ENCODE results near the gene ERC2.
A peak's percentile ranks its signal among the peaks of the same experiment; 100 is the strongest.

ERC2 gene

GRCh38 chr3:56173601-56174000 is 294.7 kb downstream of the ERC2 start:
- no peak overlapping the region for H4K8ac ChIP-seq (ENCODE audit: low read depth, low read length)
- no peaks in the 10 kb centered on the region for H3K27me3 ChIP-seq (ENCODE audit: insufficient read depth, low read length)
- H3K79me1 ChIP-seq (ENCODE audit: low read length), result no peaks in the 10 kb centered on the region
- H3K4me1 ChIP-seq (ENCODE audit: control insufficient read depth in 1 of 2, insufficient read depth in 2 of 2, low read length in 2 of 2), result no peaks in the 10 kb centered on the region
- H3K14ac ChIP-seq (ENCODE audit: low read length), result no peak overlapping the region
- no peak for DNase-seq
- H3K9ac ChIP-seq (ENCODE audit: low read length), result no peak overlapping the region
- no peak overlapping the region for H4K91ac ChIP-seq (ENCODE audit: low read depth, low read length)
- H3K4me3 ChIP-seq (ENCODE audit: low read depth, low read length), result no peak overlapping the region
- H3K79me2 ChIP-seq (ENCODE audit: control insufficient read depth, insufficient read depth, low read length, poor library complexity), result no peaks in the 10 kb centered on the region
- H3K18ac ChIP-seq (ENCODE audit: low read length), result no peak overlapping the region
- no peak overlapping the region for H3K27ac ChIP-seq (ENCODE audit: low read depth, low read length)
- WGBS (ENCODE audit: extremely low coverage, insufficient coverage, insufficient read length), result no CpG with 5 or more reads among the region's 7 CpGs
- no peaks in the 10 kb centered on the region for H3K36me3 ChIP-seq (ENCODE audit: control insufficient read depth in 1 of 2, insufficient read depth in 2 of 2, low read length in 2 of 2)
- no peak overlapping the region for H2BK120ac ChIP-seq (ENCODE audit: insufficient read depth, low read length, poor library complexity)
- H3K4ac ChIP-seq (ENCODE audit: low read depth, low read length), result no peak overlapping the region
- H3K23ac ChIP-seq (ENCODE audit: low read length), result no peak overlapping the region
- H3K4me2 ChIP-seq (ENCODE audit: low read length), result no peak overlapping the region
- H2BK5ac ChIP-seq (ENCODE audit: low read depth, low read length, poor library complexity), result no peak overlapping the region
- no peak overlapping the region for H2BK12ac ChIP-seq (ENCODE audit: low read length)
- no peak overlapping the region for H2AFZ ChIP-seq (ENCODE audit: insufficient read depth, low read length, poor library complexity)
- H2AK5ac ChIP-seq (ENCODE audit: low read length), result no peak overlapping the region
- H4K12ac ChIP-seq (ENCODE audit: low read depth, low read length), result no peak overlapping the region
- H3K9me3 ChIP-seq (ENCODE audit: insufficient read depth, low read depth, low read length), result no peaks in the 10 kb centered on the region

DNA sequence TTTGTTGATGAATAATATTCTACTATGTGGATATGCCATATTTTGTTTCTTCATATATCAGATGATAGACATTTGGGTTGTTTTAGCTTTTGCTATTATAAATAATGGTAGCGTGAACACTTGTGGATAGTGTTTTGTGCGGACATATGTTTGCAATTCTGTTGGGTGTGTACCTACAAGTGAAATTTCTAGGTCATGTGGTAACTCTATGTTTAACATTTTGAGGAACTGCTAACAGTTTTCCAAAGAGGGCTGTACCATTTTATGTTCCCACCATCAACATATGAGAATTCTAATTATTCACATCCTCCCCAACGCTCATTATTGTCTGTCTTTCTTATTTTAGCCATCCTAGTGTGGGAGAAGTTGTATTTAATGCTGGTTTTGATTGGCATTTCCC is 303.8 kb downstream of the ERC2 start:
- H4K91ac ChIP-seq (ENCODE audit: low read depth, low read length), result no peak overlapping the region
- no peak overlapping the region for H4K8ac ChIP-seq (ENCODE audit: low read depth, low read length)
- no peak overlapping the region for H3K14ac ChIP-seq (ENCODE audit: low read length)
- no peaks in the 10 kb centered on the region for H3K27me3 ChIP-seq (ENCODE audit: insufficient read depth, low read length)
- H3K9me3 ChIP-seq (ENCODE audit: insufficient read depth, low read depth, low read length), result no peaks in the 10 kb centered on the region
- H3K27ac ChIP-seq (ENCODE audit: low read depth, low read length), result no peak overlapping the region
- H3K9ac ChIP-seq (ENCODE audit: low read length), result no peak overlapping the region
- H2AK5ac ChIP-seq (ENCODE audit: low read length), result no peak overlapping the region
- no peak overlapping the region for H3K4ac ChIP-seq (ENCODE audit: low read depth, low read length)
- no peak overlapping the region for H2AFZ ChIP-seq (ENCODE audit: insufficient read depth, low read length, poor library complexity)
- H2BK5ac ChIP-seq (ENCODE audit: low read depth, low read length, poor library complexity), result no peak overlapping the region
- H3K23ac ChIP-seq (ENCODE audit: low read length), result no peak overlapping the region
- no peaks in the 10 kb centered on the region for H3K79me1 ChIP-seq (ENCODE audit: low read length)
- H3K79me2 ChIP-seq (ENCODE audit: control insufficient read depth, insufficient read depth, low read length, poor library complexity), result no peaks in the 10 kb centered on the region
- DNase-seq, result no peak
- no peak overlapping the region for H2BK12ac ChIP-seq (ENCODE audit: low read length)
- H3K36me3 ChIP-seq (ENCODE audit: control insufficient read depth in 1 of 2, insufficient read depth in 2 of 2, low read length in 2 of 2), result no peaks in the 10 kb centered on the region
- no peaks in the 10 kb centered on the region for H3K4me1 ChIP-seq (ENCODE audit: control insufficient read depth in 1 of 2, insufficient read depth in 2 of 2, low read length in 2 of 2)
- no peak overlapping the region for H3K4me2 ChIP-seq (ENCODE audit: low read length)
- no peak overlapping the region for H2BK120ac ChIP-seq (ENCODE audit: insufficient read depth, low read length, poor library complexity)
- H4K12ac ChIP-seq (ENCODE audit: low read depth, low read length), result no peak overlapping the region
- H3K4me3 ChIP-seq (ENCODE audit: low read depth, low read length), result no peak overlapping the region
- no CpG with 5 or more reads among the region's 3 CpGs for WGBS (ENCODE audit: extremely low coverage, insufficient coverage, insufficient read length)
- H3K18ac ChIP-seq (ENCODE audit: low read length), result no peak overlapping the region

- H3K4me3 ChIP-seq (ENCODE audit: low read depth, low read length), result no peak overlapping the region
- H3K9me3 ChIP-seq (ENCODE audit: insufficient read depth, low read depth, low read length), result no peaks in the 10 kb centered on the region
- H2AFZ ChIP-seq (ENCODE audit: insufficient read depth, low read length, poor library complexity), result no peak overlapping the region
- H3K27me3 ChIP-seq (ENCODE audit: insufficient read depth, low read length), result no peaks in the 10 kb centered on the region
- no peaks in the 10 kb centered on the region for H3K79me1 ChIP-seq (ENCODE audit: low read length)
- H3K4ac ChIP-seq (ENCODE audit: low read depth, low read length), result no peak overlapping the region
- H3K14ac ChIP-seq (ENCODE audit: low read length), result no peak overlapping the region
- no peak overlapping the region for H3K4me2 ChIP-seq (ENCODE audit: low read length)
- H2BK120ac ChIP-seq (ENCODE audit: insufficient read depth, low read length, poor library complexity), result no peak overlapping the region
- no peak overlapping the region for H3K27ac ChIP-seq (ENCODE audit: low read depth, low read length)
- peak; percentile 87 to 95 for DNase-seq
- no peak overlapping the region for H2BK5ac ChIP-seq (ENCODE audit: low read depth, low read length, poor library complexity)
- H2AK5ac ChIP-seq (ENCODE audit: low read length), result no peak overlapping the region
- H3K4me1 ChIP-seq (ENCODE audit: control insufficient read depth in 1 of 2, insufficient read depth in 2 of 2, low read length in 2 of 2), result peaks cover 2 to 3% of the 10 kb centered on the region in 2 experiments
- H4K8ac ChIP-seq (ENCODE audit: low read depth, low read length), result no peak overlapping the region
- H3K23ac ChIP-seq (ENCODE audit: low read length), result no peak overlapping the region
- no peaks in the 10 kb centered on the region for H3K36me3 ChIP-seq (ENCODE audit: control insufficient read depth in 1 of 2, insufficient read depth in 2 of 2, low read length in 2 of 2)
- H4K91ac ChIP-seq (ENCODE audit: low read depth, low read length), result no peak overlapping the region
- H4K12ac ChIP-seq (ENCODE audit: low read depth, low read length), result no peak overlapping the region
- no CpG with 5 or more reads among the region's 3 CpGs for WGBS (ENCODE audit: extremely low coverage, insufficient coverage, insufficient read length)
- no peak overlapping the region for H3K9ac ChIP-seq (ENCODE audit: low read length)
- no peak overlapping the region for H2BK12ac ChIP-seq (ENCODE audit: low read length)
- H3K79me2 ChIP-seq (ENCODE audit: control insufficient read depth, insufficient read depth, low read length, poor library complexity), result no peaks in the 10 kb centered on the region
- no peak overlapping the region for H3K18ac ChIP-seq (ENCODE audit: low read length)
Observed at GRCh38 chr3:56157693-56158362, 310.4 kb downstream of the ERC2 start.

DNA sequence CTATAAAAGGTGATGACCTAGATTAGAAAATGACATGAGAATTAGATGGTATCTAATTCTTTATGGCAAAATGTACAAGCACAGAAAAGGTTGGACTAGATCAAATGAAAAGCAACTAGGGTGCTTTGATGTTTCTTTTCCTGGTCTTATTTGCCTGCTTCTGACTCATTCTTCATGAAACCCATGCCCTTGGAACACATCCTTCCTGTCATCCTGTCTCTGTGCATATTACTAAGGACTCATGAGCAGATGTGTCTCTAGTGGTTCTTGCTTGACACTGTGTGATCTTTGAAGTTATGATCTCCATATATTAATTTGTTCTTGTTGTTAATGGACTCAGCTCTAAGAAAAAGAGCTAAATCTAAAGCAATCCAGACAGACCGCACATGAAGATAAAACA is 314.0 kb downstream of the ERC2 start:
- no peak overlapping the region for H4K91ac ChIP-seq (ENCODE audit: low read depth, low read length)
- H4K8ac ChIP-seq (ENCODE audit: low read depth, low read length), result no peak overlapping the region
- no peak overlapping the region for H4K12ac ChIP-seq (ENCODE audit: low read depth, low read length)
- no peak overlapping the region for H2BK120ac ChIP-seq (ENCODE audit: insufficient read depth, low read length, poor library complexity)
- H3K36me3 ChIP-seq (ENCODE audit: control insufficient read depth in 1 of 2, insufficient read depth in 2 of 2, low read length in 2 of 2), result no peaks in the 10 kb centered on the region
- H3K9me3 ChIP-seq (ENCODE audit: insufficient read depth, low read depth, low read length), result no peaks in the 10 kb centered on the region
- no peak overlapping the region for H3K4ac ChIP-seq (ENCODE audit: low read depth, low read length)
- no peak overlapping the region for H3K14ac ChIP-seq (ENCODE audit: low read length)
- no peak overlapping the region for H3K18ac ChIP-seq (ENCODE audit: low read length)
- H2AFZ ChIP-seq (ENCODE audit: insufficient read depth, low read length, poor library complexity), result no peak overlapping the region
- H3K79me1 ChIP-seq (ENCODE audit: low read length), result no peaks in the 10 kb centered on the region
- WGBS (ENCODE audit: extremely low coverage, insufficient coverage, insufficient read length), result no CpG with 5 or more reads among the region's 1 CpG
- no peak overlapping the region for H3K27ac ChIP-seq (ENCODE audit: low read depth, low read length)
- no peak overlapping the region for H2BK12ac ChIP-seq (ENCODE audit: low read length)
- H3K27me3 ChIP-seq (ENCODE audit: insufficient read depth, low read length), result no peaks in the 10 kb centered on the region
- H3K4me2 ChIP-seq (ENCODE audit: low read length), result no peak overlapping the region
- no peak overlapping the region for H2BK5ac ChIP-seq (ENCODE audit: low read depth, low read length, poor library complexity)
- no peak overlapping the region for H2AK5ac ChIP-seq (ENCODE audit: low read length)
- H3K9ac ChIP-seq (ENCODE audit: low read length), result no peak overlapping the region
- no peaks in the 10 kb centered on the region for H3K79me2 ChIP-seq (ENCODE audit: control insufficient read depth, insufficient read depth, low read length, poor library complexity)
- peaks cover 2 to 3% of the 10 kb centered on the region in 2 experiments for H3K4me1 ChIP-seq (ENCODE audit: control insufficient read depth in 1 of 2, insufficient read depth in 2 of 2, low read length in 2 of 2)
- no peak overlapping the region for H3K4me3 ChIP-seq (ENCODE audit: low read depth, low read length)
- H3K23ac ChIP-seq (ENCODE audit: low read length), result no peak overlapping the region
- DNase-seq, result no peak
